Measurements from ENCODE around the gene SYT2. TPM values are rescaled to one million over a fixed set of nuclear protein-coding genes. Genes with fewer than 3 reads are reported as not detected.

SYT2 gene
- total RNA-seq, 1 donor from 2014 or later = 0.26 TPM

- no peaks in the 10 kb centered on the region for H3K9me3 ChIP-seq (ENCODE audit: low read depth)
- peaks cover 79% of the 10 kb centered on the region for H3K36me3 ChIP-seq
- TF ChIP-seq EZH2phosphoT487 (IDR thresholded peaks at IDR 0.05) (no peak), CTCF (IDR thresholded peaks at IDR 0.05) (no peak), EZH2 (IDR thresholded peaks at IDR 0.05) (no peak)
- H4K20me1 ChIP-seq (ENCODE audit: low read depth) = peaks cover 48% of the 10 kb centered on the region
- H3K79me2 ChIP-seq (ENCODE audit: low read depth) = peaks cover 35% of the 10 kb centered on the region
- H3K4me1 ChIP-seq = no peaks in the 10 kb centered on the region
- H3K27ac Mint-ChIP-seq = no peak overlapping the region
- H3K9me3 Mint-ChIP-seq = no peaks in the 10 kb centered on the region
- peaks cover 76% of the 10 kb centered on the region for H3F3A ChIP-seq (ENCODE audit: low read depth)
- no peak overlapping the region for H3K4me3 Mint-ChIP-seq
- H3K9ac ChIP-seq = no peak overlapping the region
- no peaks in the 10 kb centered on the region for H3K4me1 Mint-ChIP-seq
- no peak overlapping the region for H3K27ac ChIP-seq
- no peak overlapping the region for H2AFZ ChIP-seq (replicated peaks)
- DNase-seq (ENCODE audit: low spot score) = no peak
- no peak overlapping the region for H3K4me2 ChIP-seq
- H3K4me3 ChIP-seq = no peak overlapping the region
- peaks cover 5% of the 10 kb centered on the region for H3K27me3 Mint-ChIP-seq (ENCODE audit: insufficient read depth, low read depth)
- no peaks in the 10 kb centered on the region for H3K27me3 ChIP-seq
- peaks cover 51% of the 10 kb centered on the region for H3K36me3 Mint-ChIP-seq
Observed at GRCh38 chr1:202752774-202753173, 42.5 kb upstream of the SYT2 start.

- TF ChIP-seq CTCF (IDR thresholded peaks at IDR 0.05) = no peak
- no peak for TF ChIP-seq EZH2 (IDR thresholded peaks at IDR 0.05)
- no peak for TF ChIP-seq EZH2phosphoT487 (IDR thresholded peaks at IDR 0.05)
- Mint-ChIP-seq H3K36me3 (peaks cover 50% of the 10 kb centered on the region), H3K4me1 (no peaks in the 10 kb centered on the region), H3K9me3 (no peaks in the 10 kb centered on the region), H3K27ac (no peak overlapping the region), H3K27me3 (ENCODE audit: insufficient read depth, low read depth) (peaks cover 3% of the 10 kb centered on the region), H3K4me3 (no peak overlapping the region)
- Histone ChIP-seq H2AFZ (replicated peaks) (no peak overlapping the region), H3K36me3 (peaks cover 80% of the 10 kb centered on the region), H3K4me3 (no peak overlapping the region), H3K4me1 (no peaks in the 10 kb centered on the region), H3K27ac (no peak overlapping the region), H3K4me2 (no peak overlapping the region), H4K20me1 (ENCODE audit: low read depth) (peaks cover 38% of the 10 kb centered on the region), H3K9ac (no peak overlapping the region), H3K27me3 (no peaks in the 10 kb centered on the region), H3K9me3 (ENCODE audit: low read depth) (no peaks in the 10 kb centered on the region), H3F3A (ENCODE audit: low read depth) (peaks cover 71% of the 10 kb centered on the region), H3K79me2 (ENCODE audit: low read depth) (peaks cover 33% of the 10 kb centered on the region)
- DNase-seq (ENCODE audit: low spot score) = no peak
Observed at GRCh38 chr1:202750761-202751160, 40.5 kb upstream of the SYT2 start.

GRCh38 chr1:202750024-202750423, 39.8 kb upstream of the SYT2 start:
- Histone ChIP-seq H3K9ac (no peak overlapping the region), H3K9me3 (ENCODE audit: low read depth) (no peaks in the 10 kb centered on the region), H3K79me2 (ENCODE audit: low read depth) (peaks cover 32% of the 10 kb centered on the region), H2AFZ (replicated peaks) (no peak overlapping the region), H3K4me3 (no peak overlapping the region), H3K36me3 (peaks cover 80% of the 10 kb centered on the region), H3K27me3 (no peaks in the 10 kb centered on the region), H3K4me1 (no peaks in the 10 kb centered on the region), H3F3A (ENCODE audit: low read depth) (peaks cover 73% of the 10 kb centered on the region), H4K20me1 (ENCODE audit: low read depth) (peaks cover 45% of the 10 kb centered on the region), H3K27ac (no peak overlapping the region), H3K4me2 (no peak overlapping the region)
- no peaks in the 10 kb centered on the region for H3K4me1 Mint-ChIP-seq
- H3K9me3 Mint-ChIP-seq = no peaks in the 10 kb centered on the region
- DNase-seq (ENCODE audit: low spot score) = no peak
- peaks cover 3% of the 10 kb centered on the region for H3K27me3 Mint-ChIP-seq (ENCODE audit: insufficient read depth, low read depth)
- peaks cover 51% of the 10 kb centered on the region for H3K36me3 Mint-ChIP-seq
- H3K4me3 Mint-ChIP-seq = no peak overlapping the region
- H3K27ac Mint-ChIP-seq = no peak overlapping the region
- TF ChIP-seq EZH2phosphoT487 (IDR thresholded peaks at IDR 0.05) (no peak), CTCF (IDR thresholded peaks at IDR 0.05) (no peak), EZH2 (IDR thresholded peaks at IDR 0.05) (no peak)
